HCT116 (cell line): ENCODE measurements around the gene MICALL1. TPM values are rescaled to one million over a fixed set of nuclear protein-coding genes. Genes with fewer than 3 reads are reported as not detected.

Experiments
- ATAC-seq: fragments of 200-7000 bp; cut with Tn5 transposase; 2 replicates; pipeline ENCODE4 v1.9.1; 2020; ENCODE audit warnings: mild to moderate bottlenecking, moderate library complexity
- BruUV-seq: library from RNA; stranded (reverse); fragments of 400-500 nt; replicated peaks from 2 replicates; lab custom pipeline; 2021; lab: Mats Ljungman, UMichigan
- CTCF ChIA-PET: fragments of 300-600 bp; sonication (Branson Sonifier 250); formaldehyde crosslinking; loops from one replicate; lab custom pipeline; 2021; ENCODE audit warnings: antibody characterized with exemption; lab: Charles Lee
- POLR2A ChIA-PET: fragments of 300-600, 350-600 bp; sonication (Branson Sonifier 250); formaldehyde crosslinking; loops from one replicate; lab custom pipeline; 2021; ENCODE audit warnings: antibody characterized with exemption; lab: Charles Lee
- RAD21 ChIA-PET, 2 experiments: fragments of 300-600 bp; sonication (Branson Sonifier 250); formaldehyde crosslinking; loops; one replicate each; lab custom pipeline; 2023; ENCODE audit warnings: low total read pairs in 2 of 2; ENCODE audit not compliant: uncharacterized antibody in 2 of 2, unreplicated experiment in 2 of 2, low non-redundant PET in 1 of 2; lab: Charles Lee
- DNase-seq: peaks from one replicate; pipeline ENCODE4 v3.0.0-alpha.2; 2010; ENCODE audit warnings: low read depth, low spot score
- H2AFZ ChIP-seq: fragments of 200-600 bp; shearing (Covaris generic), sonication (generic); 2 replicates; pipeline ENCODE4 v1.6.1; 2017; ENCODE audit warnings: low read depth, mixed run types, mixed read lengths, antibody characterized with exemption, low read length; ENCODE audit not compliant: poor library complexity, severe bottlenecking
- H3K27ac ChIP-seq: 2 replicates; pipeline ENCODE4 v1.5.1; 2012; ENCODE audit warnings: low read depth, low read length
- H3K27me3 ChIP-seq: fragments of 200-600 bp; sonication (generic); 2 replicates; pipeline ENCODE4 v1.6.1; 2016; ENCODE audit warnings: mixed run types, low read length, mixed read lengths; ENCODE audit not compliant: insufficient read depth
- H3K36me3 ChIP-seq, 2 experiments: fragments of 200-500 bp in 1 of 2; fragments of 200-600 bp in 1 of 2; sonication (Bioruptor generic) in 1 of 2; sonication (generic) in 1 of 2; 2 replicates each; pipeline versions ENCODE4 v1.5.1 to v1.6.1; 2014 to 2016; ENCODE audit warnings: low read length in 2 of 2, inconsistent platforms in 1 of 2, mixed read lengths in 1 of 2, mixed run types in 1 of 2; ENCODE audit not compliant: insufficient read depth in 2 of 2, control insufficient read depth in 1 of 2
- H3K4me1 ChIP-seq, 2 experiments: fragments of 200-600 bp in 1 of 2; sonication (generic) in 1 of 2; 2 replicates each; pipeline versions ENCODE4 v1.5.1 to v1.6.1; 2012 to 2017; ENCODE audit warnings: low read length in 2 of 2, inconsistent platforms in 1 of 2, mild to moderate bottlenecking in 1 of 2, mixed read lengths in 1 of 2, mixed run types in 1 of 2, moderate library complexity in 1 of 2; ENCODE audit not compliant: insufficient read depth in 2 of 2, control insufficient read depth in 1 of 2
- H3K4me2 ChIP-seq: fragments of 200-600 bp; sonication (generic); 2 replicates; pipeline ENCODE4 v1.6.1; 2017; ENCODE audit warnings: mixed run types, low read length, mixed read lengths
- H3K4me3 ChIP-seq, 2 experiments: fragments of 200-600 bp in 1 of 2; sonication (generic) in 1 of 2; replicated peaks in 1 of 2; 2 replicates each; pipeline ENCODE4 v1.5.1; 2011 to 2016; ENCODE audit warnings: low read length in 2 of 2, control low read depth in 1 of 2, low read depth in 1 of 2, mild to moderate bottlenecking in 1 of 2, mixed read lengths in 1 of 2, mixed run types in 1 of 2
- H3K79me2 ChIP-seq: fragments of 200-600 bp; sonication (generic); 2 replicates; pipeline ENCODE4 v1.6.1; 2017; ENCODE audit warnings: mild to moderate bottlenecking, mixed run types, low read length, moderate library complexity, mixed read lengths; ENCODE audit not compliant: insufficient read depth
- H3K9ac ChIP-seq: fragments of 200-600 bp; sonication (generic); 2 replicates; pipeline ENCODE4 v1.6.1; 2016; ENCODE audit warnings: low read length, mixed read lengths
- H3K9me2 ChIP-seq: fragments of 200-600 bp; sonication (generic), shearing (Covaris generic); 2 replicates; pipeline ENCODE4 v1.6.1; 2017; ENCODE audit warnings: mixed run types, mild to moderate bottlenecking, moderate library complexity; ENCODE audit not compliant: insufficient read depth
- H3K9me3 ChIP-seq, 2 experiments: fragments of 200-500 bp in 1 of 2; fragments of 200-600 bp in 1 of 2; sonication (Bioruptor generic) in 1 of 2; sonication (generic) in 1 of 2; 2 replicates each; pipeline ENCODE4 v1.6.1; 2014 to 2017; ENCODE audit warnings: low read length in 2 of 2, mixed read lengths in 2 of 2, inconsistent platforms in 1 of 2, low read depth in 1 of 2, mild to moderate bottlenecking in 1 of 2, mixed run types in 1 of 2, moderate library complexity in 1 of 2; ENCODE audit not compliant: control insufficient read depth in 1 of 2, insufficient read depth in 1 of 2
- H4K20me1 ChIP-seq: fragments of 200-600 bp; sonication (generic), shearing (Covaris generic); 2 replicates; pipeline ENCODE4 v1.6.1; 2017; ENCODE audit warnings: mixed run types, mild to moderate bottlenecking, moderate library complexity; ENCODE audit not compliant: insufficient read depth
- CBX3 ChIP-seq: IDR thresholded peaks from 2 replicates; pipeline ENCODE4 v1.6.1; 2012; ENCODE audit warnings: low read depth
- ELF1 ChIP-seq: IDR thresholded peaks from 2 replicates; pipeline ENCODE4 v1.6.1; 2012; ENCODE audit warnings: low read depth, borderline replicate concordance
- EZH2 ChIP-seq: fragments of 200-600 bp; sonication (generic); IDR thresholded peaks from 2 replicates; pipeline ENCODE4 v1.6.1; 2017; ENCODE audit warnings: antibody characterized with exemption, mixed run types
- EZH2phosphoT487 ChIP-seq: fragments of 200-600 bp; IDR thresholded peaks from 2 replicates; pipeline ENCODE4 v1.6.1; 2018; ENCODE audit warnings: antibody characterized with exemption, borderline replicate concordance
- FOSL1 ChIP-seq: IDR thresholded peaks from 2 replicates; pipeline ENCODE4 v1.6.1; 2012; ENCODE audit warnings: low read depth
- POLR2A ChIP-seq: IDR thresholded peaks from 2 replicates; pipeline ENCODE4 v1.7.0; 2011; ENCODE audit warnings: borderline replicate concordance; ENCODE audit not compliant: insufficient read depth, insufficient read length; ENCODE audit errors: extremely low read depth
- YY1 ChIP-seq: IDR thresholded peaks from 2 replicates; pipeline ENCODE4 v1.6.1; 2011; ENCODE audit warnings: low read length, low read depth, moderate library complexity, mild to moderate bottlenecking; ENCODE audit not compliant: insufficient replicate concordance; ENCODE audit errors: extremely low read depth
- ZFX ChIP-seq: fragments of 450-650 bp; IDR thresholded peaks from 2 replicates; pipeline ENCODE4 v1.6.1; 2017
- ZNF274 ChIP-seq: fragments of 200-500 bp; sonication (Bioruptor generic); IDR thresholded peaks from 2 replicates; pipeline ENCODE4 v1.6.1; 2014; ENCODE audit warnings: mild to moderate bottlenecking, low read depth, low read length, inconsistent platforms
- intact Hi-C: fragments of 100-400 bp; cut with micrococcal nuclease; formaldehyde crosslinking; loops from 2 replicates; pipeline ENCODE4 v1.10.0; 2022
- total RNA-seq: library from RNA; stranded (reverse); gene quantifications from one replicate; pipeline ENCODE4 v1.2.1, GENCODE V29; 2021; ENCODE audit not compliant: unreplicated experiment
- TF ChIP-seq, protein P1 (sequence below), 3 experiments: fragments of 200-600 bp in 1 of 3; sonication (generic) in 1 of 3; IDR thresholded peaks in 2 of 3; conservative IDR thresholded peaks in 1 of 3; 2 replicates each; pipeline ENCODE4 v1.5.1; 2012 to 2017; ENCODE audit warnings: low read depth in 2 of 3, low read length in 2 of 3, antibody characterized with exemption in 1 of 3, borderline replicate concordance in 1 of 3, control low read depth in 1 of 3, mild to moderate bottlenecking in 1 of 3, mixed read lengths in 1 of 3, mixed run types in 1 of 3, moderate library complexity in 1 of 3; ENCODE audit not compliant: insufficient read depth in 1 of 3
- TF ChIP-seq, protein P2 (sequence below): IDR thresholded peaks from 2 replicates; pipeline ENCODE4 v1.6.1; 2012

The MICALL1 gene
- total RNA-seq, 1 experiment from 2014 or later, result 35.2 TPM

DNA sequence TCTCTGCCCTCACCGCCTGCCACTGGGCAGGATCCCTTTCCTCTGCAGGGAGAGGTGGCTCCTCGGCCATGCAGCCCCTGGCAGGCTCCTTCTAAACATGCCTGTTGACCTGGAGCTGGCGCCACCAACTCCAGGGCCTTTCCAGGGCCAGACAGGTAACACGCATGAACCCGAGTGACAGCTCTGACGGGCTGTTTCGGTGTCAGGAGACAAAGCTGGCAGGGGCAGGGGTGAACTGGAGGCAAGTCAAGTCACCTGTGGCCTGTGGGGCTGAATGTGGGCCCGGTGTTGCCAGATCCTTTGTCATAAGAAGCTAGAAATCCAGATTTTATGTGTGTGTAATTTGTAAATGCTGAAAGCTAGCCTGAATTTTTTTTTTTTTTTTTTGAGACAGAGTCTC is 36.0 kb downstream of the MICALL1 start:
- ChIA-PET POLR2A (no interaction called here), RAD21 (no interaction called here), CTCF (interaction anchor here (1.3 kb wide), 1 partner anchor 8 kb away, joined by 5 read pairs; no protein-coding TSS in a partner anchor)
- TF ChIP-seq FOSL1 (no peak), POLR2A (no peak), ZFX (no peak), YY1 (no peak), EZH2 (no peak), ZNF274 (no peak), CBX3 (no peak), EZH2phosphoT487 (no peak), ELF1 (no peak)
- TF ChIP-seq, protein P1, sequence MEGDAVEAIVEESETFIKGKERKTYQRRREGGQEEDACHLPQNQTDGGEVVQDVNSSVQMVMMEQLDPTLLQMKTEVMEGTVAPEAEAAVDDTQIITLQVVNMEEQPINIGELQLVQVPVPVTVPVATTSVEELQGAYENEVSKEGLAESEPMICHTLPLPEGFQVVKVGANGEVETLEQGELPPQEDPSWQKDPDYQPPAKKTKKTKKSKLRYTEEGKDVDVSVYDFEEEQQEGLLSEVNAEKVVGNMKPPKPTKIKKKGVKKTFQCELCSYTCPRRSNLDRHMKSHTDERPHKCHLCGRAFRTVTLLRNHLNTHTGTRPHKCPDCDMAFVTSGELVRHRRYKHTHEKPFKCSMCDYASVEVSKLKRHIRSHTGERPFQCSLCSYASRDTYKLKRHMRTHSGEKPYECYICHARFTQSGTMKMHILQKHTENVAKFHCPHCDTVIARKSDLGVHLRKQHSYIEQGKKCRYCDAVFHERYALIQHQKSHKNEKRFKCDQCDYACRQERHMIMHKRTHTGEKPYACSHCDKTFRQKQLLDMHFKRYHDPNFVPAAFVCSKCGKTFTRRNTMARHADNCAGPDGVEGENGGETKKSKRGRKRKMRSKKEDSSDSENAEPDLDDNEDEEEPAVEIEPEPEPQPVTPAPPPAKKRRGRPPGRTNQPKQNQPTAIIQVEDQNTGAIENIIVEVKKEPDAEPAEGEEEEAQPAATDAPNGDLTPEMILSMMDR (IDR thresholded peaks at IDR 0.05 in 2 of 3, conservative IDR thresholded peaks at IDR 0.05 in 1 of 3; ENCODE audit: borderline replicate concordance in 1 of 3, insufficient read depth in 1 of 3, low read depth in 2 of 3, low read length in 2 of 3), result no peak
- TF ChIP-seq, protein P2, sequence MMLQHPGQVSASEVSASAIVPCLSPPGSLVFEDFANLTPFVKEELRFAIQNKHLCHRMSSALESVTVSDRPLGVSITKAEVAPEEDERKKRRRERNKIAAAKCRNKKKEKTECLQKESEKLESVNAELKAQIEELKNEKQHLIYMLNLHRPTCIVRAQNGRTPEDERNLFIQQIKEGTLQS, result no peak
- H3K9me3 ChIP-seq, result no peaks in the 10 kb centered on the region
- intact Hi-C loops, result no loop called here
- H3K27ac ChIP-seq, result no peak overlapping the region
- no peak overlapping the region for H3K4me2 ChIP-seq
- H2AFZ ChIP-seq, result no peak overlapping the region
- no peaks in the 10 kb centered on the region for H4K20me1 ChIP-seq
- no TSS peak for BruUV-seq
- no peak overlapping the region for H3K9ac ChIP-seq
- no peaks in the 10 kb centered on the region for H3K79me2 ChIP-seq
- H3K4me1 ChIP-seq, result no peaks in the 10 kb centered on the region
- H3K27me3 ChIP-seq, result no peaks in the 10 kb centered on the region
- ATAC-seq (no peak), DNase-seq (no peak)
- peaks cover 5 to 15% of the 10 kb centered on the region in 2 experiments; a peak in 3 of 4 replicates for H3K36me3 ChIP-seq
- H3K4me3 ChIP-seq, result no peak overlapping the region
- H3K9me2 ChIP-seq, result no peaks in the 10 kb centered on the region
